H1 (cell line): ENCODE results near the gene CEP89. TPM values are rescaled to one million over a fixed set of nuclear protein-coding genes. Genes with fewer than 3 reads are reported as not detected.

Experiments used
- PHF8 ChIP-seq: fragments of 200-600 bp; sonication (generic); conservative IDR thresholded peaks from 2 replicates; pipeline ENCODE4 v1.7.1; 2012; ENCODE audit warnings: low read depth, mild to moderate bottlenecking, inconsistent platforms, low read length, moderate library complexity
- POLR2A ChIP-seq, 2 experiments: IDR thresholded peaks; 1 replicate in 1 of 2; 2 replicates in 1 of 2; pipeline ENCODE4 v1.6.1; 2011; ENCODE audit warnings: low read depth in 2 of 2, low read length in 2 of 2, mild to moderate bottlenecking in 2 of 2; ENCODE audit errors: control extremely low read depth in 1 of 2
- SIN3A ChIP-seq, 2 experiments: IDR thresholded peaks in 1 of 2; conservative IDR thresholded peaks in 1 of 2; 2 replicates each; pipeline ENCODE4 v1.6.1; 2011 to 2012; ENCODE audit warnings: low read length in 2 of 2, improper control_type of control experiment in 1 of 2, low read depth in 1 of 2, mild to moderate bottlenecking in 1 of 2
- polyA plus RNA-seq, 7 experiments: library from polyadenylated mRNA; depleted of rRNA in 3 of 7; stranded (reverse) in 5 of 7; unstranded in 2 of 7; fragments of >200 nt in 5 of 7; fragments of 200-250 nt in 2 of 7; gene quantifications; 1 replicate in 5 of 7; 2 replicates in 1 of 7; 4 replicates in 1 of 7; pipeline versions ENCODE4 v1.2.1 to v1.2.3, GENCODE V29; 2011 to 2013; ENCODE audit warnings: missing spikeins in 2 of 7, mixed read lengths in 2 of 7
- total RNA-seq: library from RNA; stranded (reverse); fragmentation: NEBNext Ultra II Directional; extraction: Animal tissue kit (Norgen Biotek cat#: 25700); gene quantifications from 2 replicates; pipeline ENCODE4 v1.2.1, GENCODE V29; 2021
- TF ChIP-seq, protein P1 (sequence below): fragments of 300-600 bp; sonication (generic); IDR thresholded peaks from 2 replicates; pipeline ENCODE4 v1.7.1; 2012; ENCODE audit warnings: low read length, moderate library complexity, mild to moderate bottlenecking, inconsistent platforms; ENCODE audit not compliant: insufficient replicate concordance

Gene CEP89
- total and polyA plus RNA-seq, 2 of the 8 experiments (the other 6 are each of a cell fraction or from before 2014, with no cell fraction given), result 23.0 to 23.6 TPM

DNA sequence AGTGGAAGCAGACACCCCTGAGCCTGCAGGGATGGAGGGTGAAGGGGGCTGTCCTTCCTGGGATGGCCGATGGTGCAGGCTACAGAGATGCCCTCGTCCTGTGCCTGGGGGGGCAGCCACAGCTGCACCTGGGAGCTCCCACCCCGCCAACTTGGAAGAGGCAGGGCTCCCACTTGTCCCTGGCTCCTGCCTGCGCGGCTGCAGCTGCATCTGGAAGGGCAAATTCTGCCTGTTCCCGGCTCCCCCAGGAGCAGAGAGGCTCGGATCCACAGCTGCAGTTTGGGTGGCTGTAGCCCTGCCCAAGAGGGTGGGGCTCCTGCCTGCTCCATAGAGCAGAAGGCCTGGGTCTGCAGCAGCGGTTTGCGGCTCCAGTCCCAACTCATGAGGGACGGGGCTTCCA lies 2.2 kb downstream of the CEP89 start (continued):
- TF ChIP-seq, protein P1, sequence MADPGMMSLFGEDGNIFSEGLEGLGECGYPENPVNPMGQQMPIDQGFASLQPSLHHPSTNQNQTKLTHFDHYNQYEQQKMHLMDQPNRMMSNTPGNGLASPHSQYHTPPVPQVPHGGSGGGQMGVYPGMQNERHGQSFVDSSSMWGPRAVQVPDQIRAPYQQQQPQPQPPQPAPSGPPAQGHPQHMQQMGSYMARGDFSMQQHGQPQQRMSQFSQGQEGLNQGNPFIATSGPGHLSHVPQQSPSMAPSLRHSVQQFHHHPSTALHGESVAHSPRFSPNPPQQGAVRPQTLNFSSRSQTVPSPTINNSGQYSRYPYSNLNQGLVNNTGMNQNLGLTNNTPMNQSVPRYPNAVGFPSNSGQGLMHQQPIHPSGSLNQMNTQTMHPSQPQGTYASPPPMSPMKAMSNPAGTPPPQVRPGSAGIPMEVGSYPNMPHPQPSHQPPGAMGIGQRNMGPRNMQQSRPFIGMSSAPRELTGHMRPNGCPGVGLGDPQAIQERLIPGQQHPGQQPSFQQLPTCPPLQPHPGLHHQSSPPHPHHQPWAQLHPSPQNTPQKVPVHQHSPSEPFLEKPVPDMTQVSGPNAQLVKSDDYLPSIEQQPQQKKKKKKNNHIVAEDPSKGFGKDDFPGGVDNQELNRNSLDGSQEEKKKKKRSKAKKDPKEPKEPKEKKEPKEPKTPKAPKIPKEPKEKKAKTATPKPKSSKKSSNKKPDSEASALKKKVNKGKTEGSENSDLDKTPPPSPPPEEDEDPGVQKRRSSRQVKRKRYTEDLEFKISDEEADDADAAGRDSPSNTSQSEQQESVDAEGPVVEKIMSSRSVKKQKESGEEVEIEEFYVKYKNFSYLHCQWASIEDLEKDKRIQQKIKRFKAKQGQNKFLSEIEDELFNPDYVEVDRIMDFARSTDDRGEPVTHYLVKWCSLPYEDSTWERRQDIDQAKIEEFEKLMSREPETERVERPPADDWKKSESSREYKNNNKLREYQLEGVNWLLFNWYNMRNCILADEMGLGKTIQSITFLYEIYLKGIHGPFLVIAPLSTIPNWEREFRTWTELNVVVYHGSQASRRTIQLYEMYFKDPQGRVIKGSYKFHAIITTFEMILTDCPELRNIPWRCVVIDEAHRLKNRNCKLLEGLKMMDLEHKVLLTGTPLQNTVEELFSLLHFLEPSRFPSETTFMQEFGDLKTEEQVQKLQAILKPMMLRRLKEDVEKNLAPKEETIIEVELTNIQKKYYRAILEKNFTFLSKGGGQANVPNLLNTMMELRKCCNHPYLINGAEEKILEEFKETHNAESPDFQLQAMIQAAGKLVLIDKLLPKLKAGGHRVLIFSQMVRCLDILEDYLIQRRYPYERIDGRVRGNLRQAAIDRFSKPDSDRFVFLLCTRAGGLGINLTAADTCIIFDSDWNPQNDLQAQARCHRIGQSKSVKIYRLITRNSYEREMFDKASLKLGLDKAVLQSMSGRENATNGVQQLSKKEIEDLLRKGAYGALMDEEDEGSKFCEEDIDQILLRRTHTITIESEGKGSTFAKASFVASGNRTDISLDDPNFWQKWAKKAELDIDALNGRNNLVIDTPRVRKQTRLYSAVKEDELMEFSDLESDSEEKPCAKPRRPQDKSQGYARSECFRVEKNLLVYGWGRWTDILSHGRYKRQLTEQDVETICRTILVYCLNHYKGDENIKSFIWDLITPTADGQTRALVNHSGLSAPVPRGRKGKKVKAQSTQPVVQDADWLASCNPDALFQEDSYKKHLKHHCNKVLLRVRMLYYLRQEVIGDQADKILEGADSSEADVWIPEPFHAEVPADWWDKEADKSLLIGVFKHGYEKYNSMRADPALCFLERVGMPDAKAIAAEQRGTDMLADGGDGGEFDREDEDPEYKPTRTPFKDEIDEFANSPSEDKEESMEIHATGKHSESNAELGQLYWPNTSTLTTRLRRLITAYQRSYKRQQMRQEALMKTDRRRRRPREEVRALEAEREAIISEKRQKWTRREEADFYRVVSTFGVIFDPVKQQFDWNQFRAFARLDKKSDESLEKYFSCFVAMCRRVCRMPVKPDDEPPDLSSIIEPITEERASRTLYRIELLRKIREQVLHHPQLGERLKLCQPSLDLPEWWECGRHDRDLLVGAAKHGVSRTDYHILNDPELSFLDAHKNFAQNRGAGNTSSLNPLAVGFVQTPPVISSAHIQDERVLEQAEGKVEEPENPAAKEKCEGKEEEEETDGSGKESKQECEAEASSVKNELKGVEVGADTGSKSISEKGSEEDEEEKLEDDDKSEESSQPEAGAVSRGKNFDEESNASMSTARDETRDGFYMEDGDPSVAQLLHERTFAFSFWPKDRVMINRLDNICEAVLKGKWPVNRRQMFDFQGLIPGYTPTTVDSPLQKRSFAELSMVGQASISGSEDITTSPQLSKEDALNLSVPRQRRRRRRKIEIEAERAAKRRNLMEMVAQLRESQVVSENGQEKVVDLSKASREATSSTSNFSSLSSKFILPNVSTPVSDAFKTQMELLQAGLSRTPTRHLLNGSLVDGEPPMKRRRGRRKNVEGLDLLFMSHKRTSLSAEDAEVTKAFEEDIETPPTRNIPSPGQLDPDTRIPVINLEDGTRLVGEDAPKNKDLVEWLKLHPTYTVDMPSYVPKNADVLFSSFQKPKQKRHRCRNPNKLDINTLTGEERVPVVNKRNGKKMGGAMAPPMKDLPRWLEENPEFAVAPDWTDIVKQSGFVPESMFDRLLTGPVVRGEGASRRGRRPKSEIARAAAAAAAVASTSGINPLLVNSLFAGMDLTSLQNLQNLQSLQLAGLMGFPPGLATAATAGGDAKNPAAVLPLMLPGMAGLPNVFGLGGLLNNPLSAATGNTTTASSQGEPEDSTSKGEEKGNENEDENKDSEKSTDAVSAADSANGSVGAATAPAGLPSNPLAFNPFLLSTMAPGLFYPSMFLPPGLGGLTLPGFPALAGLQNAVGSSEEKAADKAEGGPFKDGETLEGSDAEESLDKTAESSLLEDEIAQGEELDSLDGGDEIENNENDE, result no peak
- TF ChIP-seq POLR2A (IDR thresholded peaks at IDR 0.05; ENCODE audit: control extremely low read depth in 1 of 2, low read depth in 2 of 2, low read length in 2 of 2), result no peak
- TF ChIP-seq PHF8, result no peak
- no peak for TF ChIP-seq SIN3A (conservative IDR thresholded peaks at IDR 0.05 in 1 of 2, IDR thresholded peaks at IDR 0.05 in 1 of 2; ENCODE audit: low read depth in 1 of 2, low read length in 2 of 2)
